ENCODE measurements around the gene POU2AF2.
"Not testable (repeated sequence)": the region's sequence is repeated elsewhere in the genome, so short reads cannot be mapped to it uniquely, and the experiment has no call there.

POU2AF2 gene

GRCh38 chr11:111258046-111258445, 12.5 kb downstream of the POU2AF2 start:
- H3K4me3 ChIP-seq (ENCODE audit: low read depth, low read length) = no peak overlapping the region
- H3K9ac ChIP-seq (ENCODE audit: low read length) = no peak overlapping the region
- no peaks in the 10 kb centered on the region for H3K36me3 ChIP-seq (ENCODE audit: control insufficient read depth, insufficient read depth, low read length)
- H3K9me3 ChIP-seq (ENCODE audit: control insufficient read depth, insufficient read depth, low read depth, low read length) = no peaks in the 10 kb centered on the region
- H3K27ac ChIP-seq (ENCODE audit: low read depth, low read length) = no peak overlapping the region
- H3K27me3 ChIP-seq (ENCODE audit: control insufficient read depth, insufficient read depth, low read length) = no peaks in the 10 kb centered on the region
- no peaks in the 10 kb centered on the region for H3K4me1 ChIP-seq (ENCODE audit: control insufficient read depth, insufficient read depth, low read length)

- H3K36me3 ChIP-seq (ENCODE audit: control insufficient read depth, insufficient read depth, low read length) = no peaks in the 10 kb centered on the region
- H3K9ac ChIP-seq (ENCODE audit: low read length) = no peak overlapping the region
- H3K27ac ChIP-seq (ENCODE audit: low read depth, low read length) = no peak overlapping the region
- no peaks in the 10 kb centered on the region for H3K27me3 ChIP-seq (ENCODE audit: control insufficient read depth, insufficient read depth, low read length)
- no peaks in the 10 kb centered on the region for H3K9me3 ChIP-seq (ENCODE audit: control insufficient read depth, insufficient read depth, low read depth, low read length)
- H3K4me1 ChIP-seq (ENCODE audit: control insufficient read depth, insufficient read depth, low read length) = no peaks in the 10 kb centered on the region
- H3K4me3 ChIP-seq (ENCODE audit: low read depth, low read length) = no peak overlapping the region
Observed at GRCh38 chr11:111259896-111260295, 14.4 kb downstream of the POU2AF2 start.

- Histone ChIP-seq H3K4me1 (ENCODE audit: control insufficient read depth, insufficient read depth, low read length) (no peaks in the 10 kb centered on the region), H3K36me3 (ENCODE audit: control insufficient read depth, insufficient read depth, low read length) (no peaks in the 10 kb centered on the region), H3K27ac (ENCODE audit: low read depth, low read length) (no peak overlapping the region), H3K4me3 (ENCODE audit: low read depth, low read length) (no peak overlapping the region), H3K9me3 (ENCODE audit: control insufficient read depth, insufficient read depth, low read depth, low read length) (no peaks in the 10 kb centered on the region), H3K9ac (ENCODE audit: low read length) (no peak overlapping the region), H3K27me3 (ENCODE audit: control insufficient read depth, insufficient read depth, low read length) (no peaks in the 10 kb centered on the region)
Observed at GRCh38 chr11:111260811-111261210, 15.3 kb downstream of the POU2AF2 start.

- H3K4me1 ChIP-seq (ENCODE audit: control insufficient read depth, insufficient read depth, low read length) = no peaks in the 10 kb centered on the region
- no peak overlapping the region for H3K4me3 ChIP-seq (ENCODE audit: low read depth, low read length)
- no peak overlapping the region for H3K9ac ChIP-seq (ENCODE audit: low read length)
- no peaks in the 10 kb centered on the region for H3K9me3 ChIP-seq (ENCODE audit: control insufficient read depth, insufficient read depth, low read depth, low read length)
- no peaks in the 10 kb centered on the region for H3K27me3 ChIP-seq (ENCODE audit: control insufficient read depth, insufficient read depth, low read length)
- H3K36me3 ChIP-seq (ENCODE audit: control insufficient read depth, insufficient read depth, low read length) = no peaks in the 10 kb centered on the region
- H3K27ac ChIP-seq (ENCODE audit: low read depth, low read length) = no peak overlapping the region
Observed at GRCh38 chr11:111264646-111265045, 19.1 kb downstream of the POU2AF2 start.

- Histone ChIP-seq H3K36me3 (ENCODE audit: control insufficient read depth, insufficient read depth, low read length) (no peaks in the 10 kb centered on the region), H3K4me3 (ENCODE audit: low read depth, low read length) (no peak overlapping the region), H3K27me3 (ENCODE audit: control insufficient read depth, insufficient read depth, low read length) (no peaks in the 10 kb centered on the region), H3K9ac (ENCODE audit: low read length) (no peak overlapping the region), H3K27ac (ENCODE audit: low read depth, low read length) (no peak overlapping the region), H3K4me1 (ENCODE audit: control insufficient read depth, insufficient read depth, low read length) (no peaks in the 10 kb centered on the region), H3K9me3 (ENCODE audit: control insufficient read depth, insufficient read depth, low read depth, low read length) (no peaks in the 10 kb centered on the region)
Observed at GRCh38 chr11:111265421-111265820, 19.9 kb downstream of the POU2AF2 start.

- H3K9me3 ChIP-seq (ENCODE audit: control insufficient read depth, insufficient read depth, low read depth, low read length); H3K4me3 ChIP-seq (ENCODE audit: low read depth, low read length); H3K27ac ChIP-seq (ENCODE audit: low read depth, low read length); H3K9ac ChIP-seq (ENCODE audit: low read length); H3K27me3 ChIP-seq (ENCODE audit: control insufficient read depth, insufficient read depth, low read length); H3K4me1 ChIP-seq (ENCODE audit: control insufficient read depth, insufficient read depth, low read length); H3K36me3 ChIP-seq (ENCODE audit: control insufficient read depth, insufficient read depth, low read length): not testable (repeated sequence)
Observed at GRCh38 chr11:111268303-111268702, 22.8 kb downstream of the POU2AF2 start.

- H3K9me3 ChIP-seq (ENCODE audit: control insufficient read depth, insufficient read depth, low read depth, low read length) = no peaks in the 10 kb centered on the region
- H3K4me1 ChIP-seq (ENCODE audit: control insufficient read depth, insufficient read depth, low read length) = no peaks in the 10 kb centered on the region
- no peak overlapping the region for H3K27ac ChIP-seq (ENCODE audit: low read depth, low read length)
- H3K9ac ChIP-seq (ENCODE audit: low read length) = no peak overlapping the region
- H3K36me3 ChIP-seq (ENCODE audit: control insufficient read depth, insufficient read depth, low read length) = no peaks in the 10 kb centered on the region
- H3K27me3 ChIP-seq (ENCODE audit: control insufficient read depth, insufficient read depth, low read length) = no peaks in the 10 kb centered on the region
- H3K4me3 ChIP-seq (ENCODE audit: low read depth, low read length) = no peak overlapping the region
Observed at GRCh38 chr11:111269146-111269868, 23.8 kb downstream of the POU2AF2 start.

GRCh38 chr11:111272420-111272819, 26.9 kb downstream of the POU2AF2 start:
- Histone ChIP-seq H3K36me3 (ENCODE audit: control insufficient read depth, insufficient read depth, low read length) (no peaks in the 10 kb centered on the region), H3K4me1 (ENCODE audit: control insufficient read depth, insufficient read depth, low read length) (no peaks in the 10 kb centered on the region), H3K9me3 (ENCODE audit: control insufficient read depth, insufficient read depth, low read depth, low read length) (no peaks in the 10 kb centered on the region), H3K27ac (ENCODE audit: low read depth, low read length) (no peak overlapping the region), H3K4me3 (ENCODE audit: low read depth, low read length) (no peak overlapping the region), H3K9ac (ENCODE audit: low read length) (no peak overlapping the region), H3K27me3 (ENCODE audit: control insufficient read depth, insufficient read depth, low read length) (no peaks in the 10 kb centered on the region)

GRCh38 chr11:111282562-111283075, 37.1 kb downstream of the POU2AF2 start:
- Histone ChIP-seq H3K4me1 (ENCODE audit: control insufficient read depth, insufficient read depth, low read length) (no peaks in the 10 kb centered on the region), H3K4me3 (ENCODE audit: low read depth, low read length) (no peak overlapping the region), H3K36me3 (ENCODE audit: control insufficient read depth, insufficient read depth, low read length) (no peaks in the 10 kb centered on the region), H3K27me3 (ENCODE audit: control insufficient read depth, insufficient read depth, low read length) (no peaks in the 10 kb centered on the region), H3K9ac (ENCODE audit: low read length) (no peak overlapping the region), H3K9me3 (ENCODE audit: control insufficient read depth, insufficient read depth, low read depth, low read length) (no peaks in the 10 kb centered on the region), H3K27ac (ENCODE audit: low read depth, low read length) (no peak overlapping the region)

GRCh38 chr11:111283945-111284481, 38.5 kb downstream of the POU2AF2 start:
- H3K36me3 ChIP-seq (ENCODE audit: control insufficient read depth, insufficient read depth, low read length) = no peaks in the 10 kb centered on the region
- no peaks in the 10 kb centered on the region for H3K9me3 ChIP-seq (ENCODE audit: control insufficient read depth, insufficient read depth, low read depth, low read length)
- no peak overlapping the region for H3K9ac ChIP-seq (ENCODE audit: low read length)
- no peak overlapping the region for H3K4me3 ChIP-seq (ENCODE audit: low read depth, low read length)
- H3K27ac ChIP-seq (ENCODE audit: low read depth, low read length) = no peak overlapping the region
- H3K4me1 ChIP-seq (ENCODE audit: control insufficient read depth, insufficient read depth, low read length) = no peaks in the 10 kb centered on the region
- no peaks in the 10 kb centered on the region for H3K27me3 ChIP-seq (ENCODE audit: control insufficient read depth, insufficient read depth, low read length)

- H3K27ac ChIP-seq (ENCODE audit: low read depth, low read length) = no peak overlapping the region
- H3K36me3 ChIP-seq (ENCODE audit: control insufficient read depth, insufficient read depth, low read length) = no peaks in the 10 kb centered on the region
- H3K4me1 ChIP-seq (ENCODE audit: control insufficient read depth, insufficient read depth, low read length) = no peaks in the 10 kb centered on the region
- no peak overlapping the region for H3K4me3 ChIP-seq (ENCODE audit: low read depth, low read length)
- H3K9me3 ChIP-seq (ENCODE audit: control insufficient read depth, insufficient read depth, low read depth, low read length) = no peaks in the 10 kb centered on the region
- no peaks in the 10 kb centered on the region for H3K27me3 ChIP-seq (ENCODE audit: control insufficient read depth, insufficient read depth, low read length)
- H3K9ac ChIP-seq (ENCODE audit: low read length) = no peak overlapping the region
Observed at GRCh38 chr11:111285189-111286091, 39.9 kb downstream of the POU2AF2 start.
